Neural progenitor cell (in vitro differentiated cells): ENCODE measurements around the gene NKAIN4. TPM values are rescaled to one million over a fixed set of nuclear protein-coding genes. Genes with fewer than 3 reads are reported as not detected.

Source experiments
- DNase-seq: peaks from one replicate; pipeline ENCODE4 v3.0.0-alpha.2; 2016; ENCODE audit warnings: low spot score
- H2AFZ ChIP-seq: fragments of 200-600 bp; sonication (generic); replicated peaks from 2 replicates; pipeline ENCODE4 v1.6.1; 2016; ENCODE audit warnings: antibody characterized with exemption
- H3F3A ChIP-seq: fragments of 200-600 bp; sonication (generic); 2 replicates; pipeline ENCODE4 v1.6.1; 2016; ENCODE audit warnings: antibody characterized with exemption, low read depth
- H3K27ac ChIP-seq: fragments of 200-600 bp; sonication (generic); 2 replicates; pipeline ENCODE4 v1.5.1; 2016; ENCODE audit warnings: mild to moderate bottlenecking
- H3K27me3 ChIP-seq: fragments of 200-600 bp; sonication (generic); 2 replicates; pipeline ENCODE4 v1.6.1; 2016; ENCODE audit warnings: mild to moderate bottlenecking, moderate library complexity
- H3K36me3 ChIP-seq: fragments of 200-600 bp; sonication (generic); 2 replicates; pipeline ENCODE4 v1.5.1; 2016
- H3K4me1 ChIP-seq: fragments of 200-600 bp; sonication (generic); 2 replicates; pipeline ENCODE4 v1.6.1; 2016; ENCODE audit warnings: mixed run types
- H3K4me2 ChIP-seq: fragments of 200-600 bp; sonication (generic); 2 replicates; pipeline ENCODE4 v1.6.1; 2016
- H3K4me3 ChIP-seq: fragments of 200-600 bp; sonication (generic); 2 replicates; pipeline ENCODE4 v1.5.1; 2016
- H3K79me2 ChIP-seq: fragments of 200-600 bp; sonication (generic); 2 replicates; pipeline ENCODE4 v1.6.1; 2016; ENCODE audit warnings: low read depth
- H3K9ac ChIP-seq: fragments of 200-600 bp; sonication (generic); 2 replicates; pipeline ENCODE4 v1.6.1; 2016
- H3K9me3 ChIP-seq: fragments of 200-600 bp; sonication (generic); 2 replicates; pipeline ENCODE4 v1.5.1; 2016; ENCODE audit warnings: low read depth
- H4K20me1 ChIP-seq: fragments of 200-600 bp; sonication (generic); 2 replicates; pipeline ENCODE4 v1.6.1; 2016; ENCODE audit warnings: low read depth
- H3K27ac Mint-ChIP-seq: 3 replicates; pipeline ENCODE4 v1.8.0; 2021; ENCODE audit warnings: mixed read lengths
- H3K27me3 Mint-ChIP-seq: 2 replicates; pipeline ENCODE4 v1.8.0; 2022; ENCODE audit warnings: low read depth, mild to moderate bottlenecking, inconsistent platforms, moderate library complexity, mixed read lengths; ENCODE audit not compliant: insufficient read depth
- H3K36me3 Mint-ChIP-seq: 3 replicates; pipeline ENCODE4 v1.8.0; 2021; ENCODE audit warnings: mixed read lengths
- H3K4me1 Mint-ChIP-seq: 3 replicates; pipeline ENCODE4 v1.8.0; 2021; ENCODE audit warnings: mixed read lengths
- H3K4me3 Mint-ChIP-seq: 3 replicates; pipeline ENCODE4 v1.8.0; 2021; ENCODE audit warnings: mild to moderate bottlenecking, moderate library complexity, mixed read lengths
- H3K9me3 Mint-ChIP-seq: 3 replicates; pipeline ENCODE4 v1.8.0; 2020; ENCODE audit warnings: mixed read lengths
- CTCF ChIP-seq: fragments of 200-600 bp; sonication (generic); IDR thresholded peaks from 2 replicates; pipeline ENCODE4 v1.5.1; 2017; ENCODE audit warnings: antibody characterized with exemption, mild to moderate bottlenecking
- EZH2 ChIP-seq: fragments of 200-600 bp; sonication (generic); IDR thresholded peaks from 2 replicates; pipeline ENCODE4 v1.6.1; 2017; ENCODE audit warnings: antibody characterized with exemption, mild to moderate bottlenecking, moderate library complexity
- EZH2phosphoT487 ChIP-seq: fragments of 200-600 bp; sonication (generic); IDR thresholded peaks from 2 replicates; pipeline ENCODE4 v1.6.1; 2017; ENCODE audit warnings: antibody characterized with exemption
- total RNA-seq: library from RNA; depleted of rRNA; stranded (reverse); fragments of >200 nt; gene quantifications from 2 replicates; pipeline ENCODE4 v1.2.3, GENCODE V29; 2015; ENCODE audit warnings: low replicate concordance

The NKAIN4 gene
- total RNA-seq, 1 donor from 2014 or later: 9.7 TPM

DNA sequence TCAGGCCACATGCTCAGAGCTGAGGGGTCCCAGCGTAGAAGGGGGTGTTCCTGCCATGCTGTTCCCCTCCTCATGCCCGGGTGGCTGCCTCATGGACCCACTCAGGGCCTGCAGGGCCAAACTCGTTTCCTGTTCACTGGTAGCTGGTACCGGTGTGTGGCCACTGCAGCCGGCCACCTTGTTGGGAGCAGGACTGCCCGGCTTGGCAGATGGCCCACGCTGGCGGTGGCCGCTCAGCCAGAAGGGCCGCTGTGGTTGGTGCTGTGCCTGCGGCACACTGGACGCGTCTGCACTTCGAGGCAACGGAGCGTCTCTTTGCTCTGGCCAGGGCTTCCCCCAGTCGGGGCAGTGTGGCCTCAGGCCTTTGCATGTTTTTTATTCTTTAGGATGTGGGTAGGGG, 28.7 kb upstream of the NKAIN4 start:
- no peak for DNase-seq
- H3K4me1 Mint-ChIP-seq: no peaks in the 10 kb centered on the region
- H3K27ac Mint-ChIP-seq: no peak overlapping the region
- Histone ChIP-seq H3K27me3 (no peaks in the 10 kb centered on the region), H3K4me2 (no peak overlapping the region), H3K4me1 (no peaks in the 10 kb centered on the region), H4K20me1 (peaks cover 3% of the 10 kb centered on the region), H3F3A (no peaks in the 10 kb centered on the region), H3K9ac (no peak overlapping the region), H2AFZ (no peak overlapping the region), H3K36me3 (no peaks in the 10 kb centered on the region), H3K79me2 (no peaks in the 10 kb centered on the region), H3K9me3 (no peaks in the 10 kb centered on the region), H3K27ac (no peak overlapping the region), H3K4me3 (no peak overlapping the region)
- peaks cover 7% of the 10 kb centered on the region for H3K36me3 Mint-ChIP-seq
- H3K4me3 Mint-ChIP-seq: no peak overlapping the region
- H3K27me3 Mint-ChIP-seq: no peaks in the 10 kb centered on the region
- no peaks in the 10 kb centered on the region for H3K9me3 Mint-ChIP-seq
- TF ChIP-seq CTCF: no peak
- TF ChIP-seq EZH2: no peak
- TF ChIP-seq EZH2phosphoT487: no peak

DNA sequence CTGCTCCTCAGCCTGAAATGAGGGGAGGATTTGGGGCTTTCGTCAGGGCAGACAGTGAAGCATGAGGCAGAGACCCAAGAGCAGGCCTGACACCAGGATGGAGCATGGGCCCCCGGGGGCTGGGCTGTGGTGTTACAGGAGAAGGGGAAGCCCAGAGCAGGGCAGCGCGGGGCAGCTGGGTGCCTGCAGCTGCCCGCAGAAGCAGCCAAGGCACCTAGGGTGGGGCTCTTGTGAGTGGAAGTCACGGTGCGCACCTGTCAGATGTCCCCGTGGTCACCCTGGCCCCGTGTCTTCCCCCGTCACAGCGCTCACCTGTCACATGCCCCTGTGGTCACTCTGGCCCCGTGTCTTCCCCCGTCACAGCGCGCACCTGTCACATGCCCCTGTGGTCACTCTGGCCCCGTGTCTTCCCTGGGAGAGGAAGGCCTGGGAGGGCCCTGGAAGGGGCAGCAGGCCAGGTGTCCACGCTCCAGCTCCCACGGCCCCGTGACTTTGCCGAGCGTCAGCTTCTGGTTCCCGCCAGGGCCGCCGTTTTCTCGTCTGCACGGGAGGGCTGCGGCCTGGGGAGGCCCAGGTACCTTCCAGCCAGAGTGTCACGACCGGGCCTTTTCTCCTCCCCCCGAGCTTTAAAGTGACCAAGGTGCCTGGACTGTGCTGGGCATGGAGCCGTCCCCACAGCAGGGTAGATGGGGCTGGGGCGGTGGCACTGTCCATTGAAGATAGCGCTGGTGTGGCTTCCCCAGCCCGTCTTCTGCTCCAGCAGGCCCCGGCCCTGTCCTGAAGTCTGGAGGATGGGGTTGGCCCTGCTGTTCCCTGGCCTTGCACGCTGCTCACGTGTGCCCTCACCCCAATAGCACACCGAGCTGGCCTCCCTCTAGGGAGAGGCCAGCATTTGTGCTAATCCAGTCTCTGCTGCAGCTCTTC, 27.7 kb upstream of the NKAIN4 start:
- H3F3A ChIP-seq: no peaks in the 10 kb centered on the region
- peaks cover 3% of the 10 kb centered on the region for H4K20me1 ChIP-seq
- Mint-ChIP-seq H3K9me3 (no peaks in the 10 kb centered on the region), H3K4me3 (no peak overlapping the region), H3K36me3 (peaks cover 7% of the 10 kb centered on the region), H3K27ac (no peak overlapping the region), H3K27me3 (no peaks in the 10 kb centered on the region), H3K4me1 (no peaks in the 10 kb centered on the region)
- DNase-seq: no peak
- H3K9ac ChIP-seq: no peak overlapping the region
- TF ChIP-seq CTCF (no peak), EZH2 (no peak), EZH2phosphoT487 (no peak)
- no peak overlapping the region for H2AFZ ChIP-seq
- no peaks in the 10 kb centered on the region for H3K9me3 ChIP-seq
- no peaks in the 10 kb centered on the region for H3K27me3 ChIP-seq
- H3K4me3 ChIP-seq: no peak overlapping the region
- no peaks in the 10 kb centered on the region for H3K36me3 ChIP-seq
- H3K4me2 ChIP-seq: no peak overlapping the region
- no peak overlapping the region for H3K27ac ChIP-seq
- no peaks in the 10 kb centered on the region for H3K79me2 ChIP-seq
- H3K4me1 ChIP-seq: no peaks in the 10 kb centered on the region

- peaks cover 7% of the 10 kb centered on the region for H3K36me3 Mint-ChIP-seq
- no peaks in the 10 kb centered on the region for H3K4me1 Mint-ChIP-seq
- H3K27me3 ChIP-seq: no peaks in the 10 kb centered on the region
- H2AFZ ChIP-seq: no peak overlapping the region
- TF ChIP-seq CTCF (peak; percentile 55), EZH2 (no peak)
- H3K9ac ChIP-seq: no peak overlapping the region
- no peaks in the 10 kb centered on the region for H3K9me3 Mint-ChIP-seq
- H3K27ac ChIP-seq: no peak overlapping the region
- H3K4me1 ChIP-seq: no peaks in the 10 kb centered on the region
- H3K27me3 Mint-ChIP-seq: no peaks in the 10 kb centered on the region
- peak; percentile 63 for DNase-seq
- no peak overlapping the region for H3K4me3 Mint-ChIP-seq
- H3K9me3 ChIP-seq: no peaks in the 10 kb centered on the region
- no peaks in the 10 kb centered on the region for H3F3A ChIP-seq
- no peak overlapping the region for H3K4me3 ChIP-seq
- H3K79me2 ChIP-seq: peaks cover 4% of the 10 kb centered on the region
- no peak overlapping the region for H3K4me2 ChIP-seq
- H3K27ac Mint-ChIP-seq: no peak overlapping the region
- peaks cover 5% of the 10 kb centered on the region for H4K20me1 ChIP-seq
- no peaks in the 10 kb centered on the region for H3K36me3 ChIP-seq
Measured at GRCh38 chr20:63280929-63281545, 26.8 kb upstream of the NKAIN4 start.
